HepG2 (cell line): ENCODE measurements around the gene LRP10. TPM values are rescaled to one million over a fixed set of nuclear protein-coding genes. Genes with fewer than 3 reads are reported as not detected.
A peak's percentile ranks its signal among the peaks of the same experiment; 100 is the strongest.

Source experiments
- FOXJ3 ChIP-seq: sonication (generic); formaldehyde crosslinking; IDR thresholded peaks from 2 replicates; pipeline ENCODE4 v1.4.0; 2020; ENCODE audit warnings: missing genetic modification reagents, mild to moderate bottlenecking, borderline replicate concordance
- GLI4 ChIP-seq: sonication (generic); formaldehyde crosslinking; IDR thresholded peaks from 2 replicates; pipeline ENCODE4 v1.5.1; 2020; ENCODE audit warnings: missing genetic modification reagents, mild to moderate bottlenecking, moderate library complexity, borderline replicate concordance
- KAT8 ChIP-seq: IDR thresholded peaks from 2 replicates; pipeline ENCODE4 v1.6.1; 2016; ENCODE audit warnings: missing genetic modification reagents, missing compliant biosample characterization
- MXD4 ChIP-seq: IDR thresholded peaks from 2 replicates; pipeline ENCODE4 v1.6.1; 2016; ENCODE audit warnings: mild to moderate bottlenecking, missing biosample characterization, missing genetic modification reagents
- NONO ChIP-seq, 2 experiments: fragments of 450-650 bp in 1 of 2; sonication (generic) in 1 of 2; formaldehyde crosslinking in 1 of 2; IDR thresholded peaks in 1 of 2; conservative IDR thresholded peaks in 1 of 2; 2 replicates each; pipeline versions ENCODE4 v1.6.1 to v1.8.0; 2017 to 2022; ENCODE audit warnings: mild to moderate bottlenecking in 1 of 2, missing genetic modification reagents in 1 of 2, moderate library complexity in 1 of 2
- NR2F1 ChIP-seq, 2 experiments: fragments of 450-650 bp in 1 of 2; formaldehyde crosslinking in 1 of 2; IDR thresholded peaks; 2 replicates each; pipeline versions ENCODE4 v1.5.0 to v1.6.1; 2016 to 2020; ENCODE audit warnings: mild to moderate bottlenecking in 1 of 2, missing compliant biosample characterization in 1 of 2, missing genetic modification reagents in 1 of 2, moderate library complexity in 1 of 2
- SP4 ChIP-seq: sonication (generic); formaldehyde crosslinking; IDR thresholded peaks from 2 replicates; pipeline ENCODE4 v1.8.1; 2023; ENCODE audit warnings: mild to moderate bottlenecking, missing genetic modification reagents
- ZNF274 ChIP-seq: sonication (generic); formaldehyde crosslinking; IDR thresholded peaks from 2 replicates; pipeline ENCODE4 v1.5.1; 2020; ENCODE audit warnings: mild to moderate bottlenecking, missing genetic modification reagents
- ZNF292 ChIP-seq: sonication (generic); formaldehyde crosslinking; IDR thresholded peaks from 2 replicates; pipeline ENCODE4 v1.8.1; 2022; ENCODE audit warnings: mild to moderate bottlenecking, low read depth, missing genetic modification reagents, borderline replicate concordance
- ZNF30 ChIP-seq: sonication (generic); formaldehyde crosslinking; IDR thresholded peaks from 2 replicates; pipeline ENCODE4 v1.5.0; 2020; ENCODE audit warnings: mild to moderate bottlenecking, missing genetic modification reagents
- ZNF543 ChIP-seq: sonication (generic); formaldehyde crosslinking; IDR thresholded peaks from 2 replicates; pipeline ENCODE4 v1.4.0; 2020; ENCODE audit warnings: mild to moderate bottlenecking, missing genetic modification reagents
- ZNF547 ChIP-seq: sonication (generic); formaldehyde crosslinking; IDR thresholded peaks from 2 replicates; pipeline ENCODE4 v1.5.1; 2020; ENCODE audit warnings: mild to moderate bottlenecking, missing genetic modification reagents
- ZNF776 ChIP-seq: sonication (generic); formaldehyde crosslinking; IDR thresholded peaks from 2 replicates; pipeline ENCODE4 v1.4.0; 2020; ENCODE audit warnings: mild to moderate bottlenecking, missing genetic modification reagents
- ZNF816 ChIP-seq: sonication (generic); formaldehyde crosslinking; IDR thresholded peaks from 2 replicates; pipeline ENCODE4 v1.8.0; 2022; ENCODE audit warnings: missing genetic modification reagents, mild to moderate bottlenecking, borderline replicate concordance
- ZNF883 ChIP-seq: sonication (generic); formaldehyde crosslinking; IDR thresholded peaks from 2 replicates; pipeline ENCODE4 v1.5.1; 2020; ENCODE audit warnings: mild to moderate bottlenecking, missing genetic modification reagents; ENCODE audit errors: not compliant biosample characterization
- polyA plus RNA-seq, 8 experiments: library from polyadenylated mRNA; depleted of rRNA in 3 of 8; stranded (reverse) in 7 of 8; unstranded in 1 of 8; fragments of >200 nt; fragmentation: Illumina TruSeq in 4 of 8; extraction: Trizol in 4 of 8; gene quantifications; 2 replicates each; pipeline versions ENCODE4 v1.2.1 to v1.2.3, GENCODE V29; 2011 to 2016; ENCODE audit warnings: low read depth in 4 of 8, missing spikeins in 1 of 8, mixed read lengths in 1 of 8; ENCODE audit not compliant: insufficient read depth in 1 of 8
- total RNA-seq, 5 experiments: library from RNA; depleted of rRNA; stranded (reverse); fragments of >200 nt; fragmentation: Illumina TruSeq; extraction: Trizol; gene quantifications; 2 replicates each; pipeline ENCODE4 v1.2.3, GENCODE V29; 2016; ENCODE audit warnings: low read depth in 1 of 5
- TF ChIP-seq, protein P1 (sequence below): sonication (generic); formaldehyde crosslinking; IDR thresholded peaks from 2 replicates; pipeline ENCODE4 v1.4.0; 2020; ENCODE audit warnings: missing genetic modification reagents, mild to moderate bottlenecking, borderline replicate concordance
- TF ChIP-seq, protein P2 (sequence below): sonication (generic); formaldehyde crosslinking; IDR thresholded peaks from 2 replicates; pipeline ENCODE4 v1.5.0; 2020; ENCODE audit warnings: mild to moderate bottlenecking, missing genetic modification reagents
- TF ChIP-seq, protein P3 (sequence below): sonication (generic); formaldehyde crosslinking; IDR thresholded peaks from 2 replicates; pipeline ENCODE4 v1.5.1; 2020; ENCODE audit warnings: missing genetic modification reagents, mild to moderate bottlenecking, borderline replicate concordance
- TF ChIP-seq, protein P4 (sequence below): sonication (generic); formaldehyde crosslinking; IDR thresholded peaks from 2 replicates; pipeline ENCODE4 v1.4.0; 2020; ENCODE audit warnings: mild to moderate bottlenecking, missing genetic modification reagents, borderline replicate concordance

Gene LRP10
- total and polyA plus RNA-seq, 2 of the 13 experiments (the other 11 are each of a cell fraction or from before 2014, with no cell fraction given): 16.9 to 45.2 TPM

DNA sequence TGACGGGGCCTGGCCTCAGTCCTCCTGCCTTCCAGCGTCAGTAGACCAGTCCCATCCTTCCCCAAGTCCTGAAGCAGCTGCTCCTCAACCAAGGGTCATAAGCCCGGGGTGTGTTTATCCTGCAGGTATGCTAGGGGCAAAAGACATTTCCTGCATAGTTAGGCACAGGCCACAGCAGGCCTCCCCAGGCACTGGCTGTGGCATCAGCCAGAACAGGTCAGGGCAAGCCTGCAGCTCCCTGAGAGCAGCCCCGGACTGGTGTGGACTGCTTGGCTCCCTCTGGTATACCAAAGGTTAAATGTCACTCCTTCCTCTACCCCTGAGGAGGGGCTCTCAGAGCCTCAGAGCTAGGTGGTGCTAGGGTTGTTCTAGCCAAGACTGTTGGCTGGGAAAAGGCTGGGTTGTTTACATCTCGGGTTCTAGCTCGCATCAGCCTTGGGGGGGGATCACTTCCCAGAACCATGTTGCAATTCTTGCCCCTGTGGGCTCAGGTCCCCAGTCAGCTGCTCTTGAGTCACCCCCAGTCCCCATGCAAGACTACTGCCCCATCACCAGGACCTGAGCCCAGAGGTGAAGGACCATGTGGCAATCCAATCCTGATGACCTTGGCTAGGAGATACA is 32.3 kb upstream of the LRP10 start (continued):
- TF ChIP-seq, protein P1, sequence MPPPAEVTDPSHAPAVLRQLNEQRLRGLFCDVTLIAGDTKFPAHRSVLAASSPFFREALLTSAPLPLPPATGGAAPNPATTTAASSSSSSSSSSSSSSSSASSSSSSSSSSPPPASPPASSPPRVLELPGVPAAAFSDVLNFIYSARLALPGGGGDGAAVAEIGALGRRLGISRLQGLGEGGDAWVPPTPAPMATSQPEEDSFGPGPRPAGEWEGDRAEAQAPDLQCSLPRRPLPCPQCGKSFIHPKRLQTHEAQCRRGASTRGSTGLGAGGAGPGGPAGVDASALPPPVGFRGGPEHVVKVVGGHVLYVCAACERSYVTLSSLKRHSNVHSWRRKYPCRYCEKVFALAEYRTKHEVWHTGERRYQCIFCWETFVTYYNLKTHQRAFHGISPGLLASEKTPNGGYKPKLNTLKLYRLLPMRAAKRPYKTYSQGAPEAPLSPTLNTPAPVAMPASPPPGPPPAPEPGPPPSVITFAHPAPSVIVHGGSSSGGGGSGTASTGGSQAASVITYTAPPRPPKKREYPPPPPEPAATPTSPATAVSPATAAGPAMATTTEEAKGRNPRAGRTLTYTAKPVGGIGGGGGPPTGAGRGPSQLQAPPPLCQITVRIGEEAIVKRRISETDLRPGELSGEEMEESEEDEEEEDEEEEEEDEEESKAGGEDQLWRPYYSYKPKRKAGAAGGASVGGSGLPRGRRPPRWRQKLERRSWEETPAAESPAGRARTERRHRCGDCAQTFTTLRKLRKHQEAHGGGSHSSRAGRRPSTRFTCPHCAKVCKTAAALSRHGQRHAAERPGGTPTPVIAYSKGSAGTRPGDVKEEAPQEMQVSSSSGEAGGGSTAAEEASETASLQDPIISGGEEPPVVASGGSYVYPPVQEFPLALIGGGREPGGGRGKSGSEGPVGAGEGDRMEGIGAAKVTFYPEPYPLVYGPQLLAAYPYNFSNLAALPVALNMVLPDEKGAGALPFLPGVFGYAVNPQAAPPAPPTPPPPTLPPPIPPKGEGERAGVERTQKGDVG (CRISPR knock-in tag): no peak
- TF ChIP-seq GLI4 (CRISPR knock-in tag): no peak
- 0 out of 2 replicates have a peak, but pooled peaks have one; percentile 31 for TF ChIP-seq ZNF292 (CRISPR knock-in tag)
- no peak for TF ChIP-seq ZNF816 (CRISPR knock-in tag)
- TF ChIP-seq, protein P2, sequence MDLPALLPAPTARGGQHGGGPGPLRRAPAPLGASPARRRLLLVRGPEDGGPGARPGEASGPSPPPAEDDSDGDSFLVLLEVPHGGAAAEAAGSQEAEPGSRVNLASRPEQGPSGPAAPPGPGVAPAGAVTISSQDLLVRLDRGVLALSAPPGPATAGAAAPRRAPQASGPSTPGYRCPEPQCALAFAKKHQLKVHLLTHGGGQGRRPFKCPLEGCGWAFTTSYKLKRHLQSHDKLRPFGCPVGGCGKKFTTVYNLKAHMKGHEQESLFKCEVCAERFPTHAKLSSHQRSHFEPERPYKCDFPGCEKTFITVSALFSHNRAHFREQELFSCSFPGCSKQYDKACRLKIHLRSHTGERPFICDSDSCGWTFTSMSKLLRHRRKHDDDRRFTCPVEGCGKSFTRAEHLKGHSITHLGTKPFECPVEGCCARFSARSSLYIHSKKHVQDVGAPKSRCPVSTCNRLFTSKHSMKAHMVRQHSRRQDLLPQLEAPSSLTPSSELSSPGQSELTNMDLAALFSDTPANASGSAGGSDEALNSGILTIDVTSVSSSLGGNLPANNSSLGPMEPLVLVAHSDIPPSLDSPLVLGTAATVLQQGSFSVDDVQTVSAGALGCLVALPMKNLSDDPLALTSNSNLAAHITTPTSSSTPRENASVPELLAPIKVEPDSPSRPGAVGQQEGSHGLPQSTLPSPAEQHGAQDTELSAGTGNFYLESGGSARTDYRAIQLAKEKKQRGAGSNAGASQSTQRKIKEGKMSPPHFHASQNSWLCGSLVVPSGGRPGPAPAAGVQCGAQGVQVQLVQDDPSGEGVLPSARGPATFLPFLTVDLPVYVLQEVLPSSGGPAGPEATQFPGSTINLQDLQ: 0 out of 2 replicates have a peak, but pooled peaks have one; percentile 12
- TF ChIP-seq KAT8 (CRISPR knock-in tag): no peak
- no peak for TF ChIP-seq ZNF776 (CRISPR knock-in tag)
- TF ChIP-seq MXD4 (CRISPR knock-in tag): no peak
- TF ChIP-seq ZNF883: peak; percentile 53
- 0 out of 2 replicates have a peak, but pooled peaks have one; percentile 55 for TF ChIP-seq SP4 (CRISPR knock-in tag)
- TF ChIP-seq, protein P3, sequence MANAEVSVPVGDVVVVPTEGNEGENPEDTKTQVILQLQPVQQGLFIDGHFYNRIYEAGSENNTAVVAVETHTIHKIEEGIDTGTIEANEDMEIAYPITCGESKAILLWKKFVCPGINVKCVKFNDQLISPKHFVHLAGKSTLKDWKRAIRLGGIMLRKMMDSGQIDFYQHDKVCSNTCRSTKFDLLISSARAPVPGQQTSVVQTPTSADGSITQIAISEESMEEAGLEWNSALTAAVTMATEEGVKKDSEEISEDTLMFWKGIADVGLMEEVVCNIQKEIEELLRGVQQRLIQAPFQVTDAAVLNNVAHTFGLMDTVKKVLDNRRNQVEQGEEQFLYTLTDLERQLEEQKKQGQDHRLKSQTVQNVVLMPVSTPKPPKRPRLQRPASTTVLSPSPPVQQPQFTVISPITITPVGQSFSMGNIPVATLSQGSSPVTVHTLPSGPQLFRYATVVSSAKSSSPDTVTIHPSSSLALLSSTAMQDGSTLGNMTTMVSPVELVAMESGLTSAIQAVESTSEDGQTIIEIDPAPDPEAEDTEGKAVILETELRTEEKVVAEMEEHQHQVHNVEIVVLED (CRISPR knock-in tag): no peak
- 0 out of 2 replicates have a peak, but pooled peaks have one; percentile 23 for TF ChIP-seq ZNF274 (CRISPR knock-in tag)
- TF ChIP-seq NR2F1 (CRISPR knock-in tag; IDR thresholded peaks at IDR 0.05): no peak
- TF ChIP-seq ZNF543 (CRISPR knock-in tag): no peak
- no peak for TF ChIP-seq ZNF30 (CRISPR knock-in tag)
- no peak for TF ChIP-seq FOXJ3 (CRISPR knock-in tag)
- no peak for TF ChIP-seq NONO (IDR thresholded peaks at IDR 0.05)
- TF ChIP-seq NONO (CRISPR knock-in tag; conservative IDR thresholded peaks at IDR 0.05): 0 out of 2 replicates have a peak, but pooled peaks have one; percentile 43
- peak; percentile 75; the same call in 1 of the 2 replicates for TF ChIP-seq ZNF547 (CRISPR knock-in tag)
- TF ChIP-seq, protein P4, sequence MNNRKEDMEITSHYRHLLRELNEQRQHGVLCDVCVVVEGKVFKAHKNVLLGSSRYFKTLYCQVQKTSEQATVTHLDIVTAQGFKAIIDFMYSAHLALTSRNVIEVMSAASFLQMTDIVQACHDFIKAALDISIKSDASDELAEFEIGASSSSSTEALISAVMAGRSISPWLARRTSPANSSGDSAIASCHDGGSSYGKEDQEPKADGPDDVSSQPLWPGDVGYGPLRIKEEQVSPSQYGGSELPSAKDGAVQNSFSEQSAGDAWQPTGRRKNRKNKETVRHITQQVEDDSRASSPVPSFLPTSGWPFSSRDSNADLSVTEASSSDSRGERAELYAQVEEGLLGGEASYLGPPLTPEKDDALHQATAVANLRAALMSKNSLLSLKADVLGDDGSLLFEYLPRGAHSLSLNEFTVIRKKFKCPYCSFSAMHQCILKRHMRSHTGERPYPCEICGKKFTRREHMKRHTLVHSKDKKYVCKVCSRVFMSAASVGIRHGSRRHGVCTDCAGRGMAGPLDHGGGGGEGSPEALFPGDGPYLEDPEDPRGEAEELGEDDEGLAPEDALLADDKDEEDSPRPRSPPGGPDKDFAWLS (CRISPR knock-in tag): no peak
